Effector memory CD4-positive, alpha-beta T cell (primary cell): ENCODE results near the gene DGKD.

ENCODE experiments used
- DNase-seq, 3 donors: peaks; one replicate each; pipeline ENCODE4 v3.0.0-alpha.2; 2020
- H3K27ac ChIP-seq: 2 replicates; pipeline ENCODE4 v1.7.0; 2013; ENCODE audit warnings: mild to moderate bottlenecking, low read length, moderate library complexity; ENCODE audit not compliant: insufficient read depth, poor library complexity, severe bottlenecking
- H3K27me3 ChIP-seq: replicated peaks from 2 replicates; pipeline ENCODE4 v1.7.0; 2013; ENCODE audit warnings: mild to moderate bottlenecking, low read length; ENCODE audit not compliant: insufficient read depth, control insufficient read depth, poor library complexity, severe bottlenecking
- H3K36me3 ChIP-seq: 2 replicates; pipeline ENCODE4 v1.7.0; 2013; ENCODE audit warnings: mild to moderate bottlenecking, low read length, moderate library complexity; ENCODE audit not compliant: control insufficient read depth, insufficient read depth
- H3K4me1 ChIP-seq: 2 replicates; pipeline ENCODE4 v1.7.0; 2013; ENCODE audit warnings: low read length, mild to moderate bottlenecking; ENCODE audit not compliant: control insufficient read depth, insufficient read depth, poor library complexity, severe bottlenecking
- H3K4me3 ChIP-seq: 2 replicates; pipeline ENCODE4 v1.7.0; 2013; ENCODE audit warnings: low read length, low read depth, mild to moderate bottlenecking; ENCODE audit not compliant: insufficient read depth, poor library complexity, severe bottlenecking
- H3K9me3 ChIP-seq: 2 replicates; pipeline ENCODE4 v1.7.0; 2013; ENCODE audit warnings: mild to moderate bottlenecking, low read length, moderate library complexity; ENCODE audit not compliant: control insufficient read depth

DGKD gene

DNA sequence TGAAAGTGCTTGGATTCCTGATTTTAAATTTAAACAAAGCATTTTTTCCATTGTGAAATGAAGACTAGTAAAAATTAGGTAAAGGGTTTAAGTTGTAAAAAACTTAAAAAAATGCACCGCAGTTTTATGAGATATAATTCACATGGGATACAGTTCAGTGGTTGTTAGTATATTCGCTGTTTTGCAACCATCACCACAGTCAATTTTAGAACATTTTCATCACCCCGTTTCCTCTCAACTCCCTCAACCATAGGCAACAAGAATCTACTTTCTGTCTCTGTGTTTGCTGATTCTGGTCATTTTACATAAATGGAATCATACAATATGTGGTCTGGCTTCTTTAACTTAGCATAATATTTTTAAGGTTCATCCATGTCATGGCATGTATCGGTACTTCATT is 4.0 kb downstream of the DGKD start:
- peaks cover 26% of the 10 kb centered on the region for H3K4me1 ChIP-seq
- no peaks in the 10 kb centered on the region for H3K27me3 ChIP-seq
- DNase-seq: no peak
- H3K27ac ChIP-seq: no peak overlapping the region
- H3K36me3 ChIP-seq: no peaks in the 10 kb centered on the region
- no peak overlapping the region for H3K4me3 ChIP-seq
- no peaks in the 10 kb centered on the region for H3K9me3 ChIP-seq

DNA sequence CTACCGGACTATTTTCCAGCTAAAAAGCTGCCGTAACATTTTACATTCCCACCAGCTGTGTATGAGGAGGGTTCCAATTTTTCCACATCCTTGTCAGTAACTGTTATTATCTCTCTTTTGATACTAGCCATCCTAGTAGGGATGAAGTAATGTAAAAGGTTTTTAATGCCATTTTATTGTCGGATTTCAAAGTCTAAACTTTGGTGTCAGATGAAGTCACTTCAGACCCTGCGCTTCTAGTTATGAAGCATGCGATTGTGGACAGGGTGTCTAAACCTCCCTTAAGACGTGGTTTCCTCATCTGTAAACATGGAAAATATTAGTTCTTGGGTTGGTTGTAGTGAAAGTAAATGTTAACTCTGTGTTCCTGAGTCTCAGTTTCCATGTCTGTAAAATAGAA is 4.7 kb downstream of the DGKD start:
- no peak overlapping the region for H3K27ac ChIP-seq
- H3K4me3 ChIP-seq: no peak overlapping the region
- H3K4me1 ChIP-seq: peaks cover 20% of the 10 kb centered on the region
- no peaks in the 10 kb centered on the region for H3K36me3 ChIP-seq
- no peak for DNase-seq
- H3K27me3 ChIP-seq: no peaks in the 10 kb centered on the region
- no peaks in the 10 kb centered on the region for H3K9me3 ChIP-seq

DNA sequence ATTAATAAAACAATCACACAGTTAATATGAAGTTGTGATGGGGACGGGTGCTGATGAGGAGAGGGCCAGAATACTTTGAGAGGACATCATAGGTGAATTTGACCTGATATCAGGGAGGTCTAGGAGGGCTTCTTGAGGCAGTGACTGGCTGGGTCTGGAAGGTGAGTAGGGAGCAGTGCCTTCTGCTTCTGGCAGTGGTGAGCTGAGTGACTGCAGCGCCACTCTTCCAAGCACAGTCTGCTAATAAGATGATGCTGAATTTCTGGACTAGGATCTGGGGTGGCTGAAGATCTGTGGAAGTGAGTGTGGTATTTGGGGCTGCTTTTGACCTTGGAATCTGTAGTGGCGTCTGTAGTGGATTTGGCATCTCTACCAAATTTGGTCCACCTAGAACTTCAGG is 5.5 kb downstream of the DGKD start:
- Histone ChIP-seq H3K27me3 (no peaks in the 10 kb centered on the region), H3K4me3 (no peak overlapping the region), H3K36me3 (no peaks in the 10 kb centered on the region), H3K4me1 (peaks cover 19% of the 10 kb centered on the region), H3K27ac (no peak overlapping the region), H3K9me3 (no peaks in the 10 kb centered on the region)
- DNase-seq: no peak

DNA sequence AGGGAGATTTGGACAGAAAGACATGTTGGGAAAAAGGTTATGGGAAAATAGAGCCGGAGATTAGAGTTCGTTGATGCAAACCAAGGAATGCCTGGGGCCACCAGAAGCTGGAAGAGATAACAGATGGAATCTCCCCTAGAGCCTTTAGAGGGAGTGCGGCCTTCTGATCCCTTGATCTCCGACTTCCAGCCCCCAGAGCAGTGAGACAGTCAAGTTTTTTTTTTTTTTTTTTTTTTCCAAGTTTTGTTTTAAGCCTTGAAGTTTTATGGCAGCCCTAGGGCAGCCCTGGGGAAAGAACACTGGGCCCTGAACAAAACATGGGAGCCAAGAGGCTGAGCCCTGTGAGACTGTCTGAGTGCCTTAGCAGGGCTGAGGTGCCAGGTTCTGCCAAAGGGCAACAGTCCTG is 6.5 kb downstream of the DGKD start:
- H3K4me1 ChIP-seq: peaks cover 13% of the 10 kb centered on the region
- H3K9me3 ChIP-seq: no peaks in the 10 kb centered on the region
- no peak overlapping the region for H3K27ac ChIP-seq
- H3K36me3 ChIP-seq: no peaks in the 10 kb centered on the region
- H3K27me3 ChIP-seq: no peaks in the 10 kb centered on the region
- no peak for DNase-seq
- H3K4me3 ChIP-seq: no peak overlapping the region

DNA sequence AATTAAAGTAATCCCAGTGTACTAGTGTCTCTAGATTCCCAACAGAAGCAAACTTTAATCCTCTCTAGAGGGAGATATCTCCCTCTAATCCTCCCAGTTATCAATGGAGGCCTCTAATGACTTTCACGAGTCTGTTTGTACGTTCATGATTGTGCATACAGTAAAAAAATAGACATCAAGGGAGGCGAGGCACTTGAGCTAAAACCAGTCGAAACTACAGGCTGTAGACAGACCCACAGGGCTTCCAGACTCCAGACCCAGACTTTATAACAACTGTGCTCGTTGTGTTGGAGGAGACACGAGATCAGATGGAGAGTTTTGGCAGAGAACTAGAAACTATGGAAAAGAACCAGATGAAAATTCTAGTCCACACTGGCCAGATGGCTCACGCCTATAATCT is 7.0 kb downstream of the DGKD start:
- no peak overlapping the region for H3K27ac ChIP-seq
- DNase-seq: no peak
- peaks cover 8% of the 10 kb centered on the region for H3K4me1 ChIP-seq

DNA sequence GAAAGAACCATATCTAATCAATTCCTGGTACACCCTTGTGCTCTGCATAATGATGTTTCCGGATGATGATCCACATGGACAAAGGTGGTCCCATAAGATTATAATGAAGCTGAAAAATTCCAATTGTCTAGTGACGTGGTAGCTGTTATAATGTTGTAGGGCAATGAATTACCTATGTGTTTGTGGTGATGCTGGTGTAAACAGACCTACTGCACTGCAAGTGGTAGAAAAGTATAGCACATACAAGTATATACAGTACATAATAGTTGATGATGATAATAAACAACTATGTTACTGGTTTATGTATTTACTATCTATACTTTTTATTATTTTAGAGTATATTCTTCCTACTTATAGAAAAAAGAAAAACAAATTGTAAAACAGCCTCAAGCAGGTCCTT is 8.4 kb downstream of the DGKD start:
- H3K4me1 ChIP-seq: no peaks in the 10 kb centered on the region
- H3K27ac ChIP-seq: no peak overlapping the region
- DNase-seq: no peak
- H3K9me3 ChIP-seq: no peaks in the 10 kb centered on the region
- no peak overlapping the region for H3K4me3 ChIP-seq
- no peaks in the 10 kb centered on the region for H3K27me3 ChIP-seq
- no peaks in the 10 kb centered on the region for H3K36me3 ChIP-seq

More for the DNA sequence above, 7.0 kb downstream of the DGKD start:
- Histone ChIP-seq H3K4me3 (no peak overlapping the region), H3K36me3 (no peaks in the 10 kb centered on the region), H3K9me3 (no peaks in the 10 kb centered on the region), H3K27me3 (no peaks in the 10 kb centered on the region)

DNA sequence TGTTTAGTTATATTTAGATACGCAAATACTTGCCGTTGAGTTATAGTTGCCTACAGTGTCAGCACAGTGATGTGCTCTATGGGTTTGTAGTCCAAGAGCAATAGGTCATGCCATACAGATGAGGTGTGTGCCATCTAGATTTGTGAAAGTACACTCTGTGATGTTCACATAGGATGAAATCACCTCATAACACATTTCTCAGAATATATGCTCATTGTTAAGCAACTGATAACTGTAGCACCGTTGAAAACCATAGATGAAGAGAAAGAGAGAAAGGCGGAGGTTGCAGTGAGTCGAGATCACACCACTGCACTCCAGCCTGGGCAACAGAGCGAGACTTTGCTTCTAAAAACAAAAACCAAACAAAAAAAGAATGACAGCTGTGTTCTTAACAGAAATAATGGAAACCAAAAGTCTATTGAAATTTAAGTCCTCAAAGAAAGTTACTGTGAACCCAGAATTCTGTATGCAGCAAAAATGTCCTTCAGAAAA is 9.5 kb downstream of the DGKD start:
- H3K27ac ChIP-seq: no peak overlapping the region
- H3K27me3 ChIP-seq: no peaks in the 10 kb centered on the region
- DNase-seq: no peak
- no peak overlapping the region for H3K4me3 ChIP-seq
- no peaks in the 10 kb centered on the region for H3K4me1 ChIP-seq
- H3K9me3 ChIP-seq: no peaks in the 10 kb centered on the region
- no peaks in the 10 kb centered on the region for H3K36me3 ChIP-seq

DNA sequence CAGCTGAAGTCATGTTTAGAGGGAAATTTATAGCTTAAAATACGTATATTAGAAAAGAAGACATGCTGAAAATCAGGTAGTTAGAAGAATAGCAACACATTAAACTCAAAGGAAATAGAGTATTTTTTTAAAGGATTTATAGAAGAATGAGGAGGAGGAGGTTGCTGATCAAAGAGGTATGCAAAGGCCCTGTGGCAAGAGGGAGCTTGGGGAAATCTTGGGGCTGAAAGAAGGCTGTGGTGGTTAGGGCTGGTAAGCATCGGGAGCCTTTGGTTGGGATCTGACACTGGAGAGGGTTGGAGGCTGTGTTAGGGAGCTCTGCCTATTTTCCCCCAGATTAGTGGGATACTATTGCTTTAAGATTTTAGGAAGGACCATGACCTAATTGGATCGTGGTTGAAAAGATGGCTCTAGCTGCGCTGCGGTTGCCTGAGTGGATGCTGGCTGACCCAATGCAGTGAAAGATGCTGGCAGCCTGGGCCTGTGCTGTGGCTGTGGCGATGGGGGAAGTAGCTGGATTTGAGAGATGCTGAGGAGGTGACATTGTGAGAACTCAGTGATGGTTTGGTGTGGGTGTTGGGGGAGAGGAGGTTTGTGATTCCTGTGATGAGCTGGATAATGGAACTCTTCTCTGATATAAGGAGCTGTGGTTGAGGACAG is 11.7 kb downstream of the DGKD start:
- Histone ChIP-seq H3K4me3 (no peak overlapping the region), H3K9me3 (no peaks in the 10 kb centered on the region), H3K36me3 (no peaks in the 10 kb centered on the region), H3K27me3 (no peaks in the 10 kb centered on the region), H3K4me1 (no peaks in the 10 kb centered on the region), H3K27ac (no peak overlapping the region)
- no peak for DNase-seq

DNA sequence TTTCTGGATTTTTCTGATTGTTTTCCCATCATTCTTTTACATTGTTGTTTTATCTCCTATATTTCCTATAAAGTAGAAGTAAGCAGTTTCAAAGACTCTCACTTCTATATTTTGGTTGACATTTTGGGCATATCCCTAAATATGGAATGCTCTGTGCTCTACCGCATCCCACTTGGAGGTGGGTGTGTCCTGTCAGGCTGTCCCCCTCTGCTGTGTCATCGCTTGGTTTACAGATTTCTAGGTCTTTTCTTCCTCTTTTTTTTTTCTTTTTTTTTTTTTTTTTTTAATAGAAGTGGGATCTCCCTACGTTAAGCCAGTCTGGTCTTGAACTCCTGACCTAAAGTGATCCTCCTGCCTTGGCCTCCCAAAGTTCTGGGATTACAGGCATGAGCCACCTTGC is 13.3 kb downstream of the DGKD start:
- H3K9me3 ChIP-seq: no peaks in the 10 kb centered on the region
- H3K27ac ChIP-seq: no peak overlapping the region
- H3K36me3 ChIP-seq: no peaks in the 10 kb centered on the region
- H3K4me3 ChIP-seq: no peak overlapping the region
- H3K27me3 ChIP-seq: no peaks in the 10 kb centered on the region
- no peak for DNase-seq
- H3K4me1 ChIP-seq: no peaks in the 10 kb centered on the region

DNA sequence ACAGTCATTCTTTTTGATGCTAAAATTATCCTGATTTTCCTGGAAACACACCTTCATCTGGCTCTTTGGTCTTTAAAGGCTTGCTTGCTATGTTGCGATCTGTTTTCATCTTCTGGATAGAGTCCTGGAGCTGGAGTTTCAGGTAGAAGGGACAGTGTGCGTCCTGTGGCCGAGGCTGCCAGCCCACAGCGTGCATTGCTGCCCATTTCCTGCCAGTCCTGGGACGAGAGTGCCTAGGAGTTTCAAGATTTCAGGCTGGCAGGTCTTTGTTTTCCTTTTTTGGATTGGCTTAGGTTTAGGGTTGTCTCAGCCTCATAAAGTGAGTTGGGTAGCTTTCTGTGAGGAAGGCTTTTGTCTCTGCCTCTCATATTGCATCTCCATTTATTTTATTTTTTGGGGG is 14.5 kb downstream of the DGKD start:
- no peak for DNase-seq
- H3K27ac ChIP-seq: no peak overlapping the region
- no peaks in the 10 kb centered on the region for H3K27me3 ChIP-seq
- H3K36me3 ChIP-seq: no peaks in the 10 kb centered on the region
- H3K4me1 ChIP-seq: no peaks in the 10 kb centered on the region
- no peaks in the 10 kb centered on the region for H3K9me3 ChIP-seq
- no peak overlapping the region for H3K4me3 ChIP-seq
